Measurements from ENCODE around the gene GHRH. TPM values are rescaled to one million over a fixed set of nuclear protein-coding genes. Genes with fewer than 3 reads are reported as not detected.

The GHRH gene
- not detected for total RNA-seq

GRCh38 chr20:37261714-37262113 lies at the start of gene GHRH:
Gene GHRH, minus strand, starts transcription at chr20:37261814. Its CDS starts 4,925 bp downstream, at chr20:37256889.

Other genes with a start within 250 kb of the GHRH start
- 25.0 TPM for gene RBL1, start 165.8 kb downstream of the GHRH start, total RNA-seq
- 129 TPM for gene RPN2, start 82.5 kb downstream of the GHRH start, total RNA-seq
- 4.4 TPM for gene MROH8, start 82.3 kb downstream of the GHRH start, total RNA-seq
- gene MANBAL, start 27.8 kb upstream of the GHRH start, total RNA-seq: 13.1 TPM
- 34.4 TPM for gene SRC, start 84.3 kb upstream of the GHRH start, total RNA-seq